ENCODE measurements around the gene SUSD4. TPM values are rescaled to one million over a fixed set of nuclear protein-coding genes. Genes with fewer than 3 reads are reported as not detected.

Gene SUSD4
- total and polyA plus RNA-seq, 10 of the 15 experiments (the other 5 are each of a cell fraction or from before 2014, with no cell fraction given), result 0.13 to 1.1 (median 0.26) TPM; not detected in 3

DNA sequence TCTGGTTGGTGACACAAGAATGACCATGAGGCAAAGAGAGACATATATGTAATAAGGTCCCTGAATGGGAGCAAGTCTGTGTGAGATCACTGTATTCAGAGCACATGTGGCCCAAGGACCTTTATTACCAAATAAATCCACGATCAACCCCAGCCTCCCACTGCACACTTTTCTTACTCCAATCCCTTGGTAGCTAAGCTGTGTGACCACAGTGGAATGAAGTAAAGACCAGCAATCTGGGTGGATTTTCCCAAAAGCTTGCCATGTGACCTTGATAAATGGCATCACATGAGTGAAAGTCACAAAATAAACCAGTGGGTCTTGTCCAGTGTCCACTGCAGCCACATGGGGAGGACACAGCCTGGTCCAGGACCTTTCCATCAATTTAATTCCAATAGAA is 184.2 kb downstream of the SUSD4 start (continued):
- TF ChIP-seq ZNF687 (IDR thresholded peaks at IDR 0.05) (no peak), HCFC1 (IDR thresholded peaks at IDR 0.05; ENCODE audit: low read length) (no peak), TARDBP (IDR thresholded peaks at IDR 0.05; ENCODE audit: borderline replicate concordance) (no peak), NR2C1 (IDR thresholded peaks at IDR 0.05) (no peak), EGR1 (IDR thresholded peaks at IDR 0.05; ENCODE audit: borderline replicate concordance in 1 of 2, low read depth in 2 of 2, low read length in 2 of 2) (no peak), CHD1 (IDR thresholded peaks at IDR 0.05; ENCODE audit: low read depth, low read length) (no peak)

GRCh38 chr1:223179280-223179679 is 184.7 kb downstream of the SUSD4 start:
- Histone ChIP-seq H3K36me3 (ENCODE audit: control insufficient read depth in 2 of 2, insufficient read depth in 2 of 2, low read length in 1 of 2) (no peaks in the 10 kb centered on the region), H3K4me3 (no peak overlapping the region), H3K9me3 (replicated peaks; ENCODE audit: control insufficient read depth, insufficient read depth, low read length) (no peaks in the 10 kb centered on the region), H3K9ac (ENCODE audit: control insufficient read depth, insufficient read depth, low read length) (no peak overlapping the region), H3K27ac (ENCODE audit: control insufficient read depth, insufficient read depth) (no peak overlapping the region), H3K79me2 (ENCODE audit: control insufficient read depth, insufficient read depth, low read length) (no peaks in the 10 kb centered on the region), H4K20me1 (ENCODE audit: control insufficient read depth, insufficient read depth) (no peaks in the 10 kb centered on the region), H2AFZ (ENCODE audit: control insufficient read depth, low read depth, low read length) (no peak overlapping the region), H3K4me1 (ENCODE audit: control insufficient read depth, insufficient read depth, low read length) (no peaks in the 10 kb centered on the region), H3K27me3 (replicated peaks in 1 of 2; ENCODE audit: control insufficient read depth in 2 of 2, insufficient read depth in 2 of 2, low read length in 1 of 2) (peaks cover 0 to 3% of the 10 kb centered on the region in 2 experiments; a peak in 2 of 4 replicates), H3K4me2 (ENCODE audit: control insufficient read depth, insufficient read depth) (no peak overlapping the region)
- intact Hi-C loops (cut with micrococcal nuclease; ENCODE audit: unreplicated experiment) (no loop called here), in situ Hi-C loops (cut with MboI) (no loop called here)
- CTCF ChIA-PET, result interaction anchor here (0.9 to 3.0 kb wide), 3 partner anchors 45 to 65 kb away, joined by 3 to 25 read pairs (median 3); no protein-coding TSS in a partner anchor
- no peak for DNase-seq (ENCODE audit: low read depth, low spot score)
- no peak for FAIRE-seq
- no TSS peak for BruUV-seq (replicated peaks)
- SMC1A ChIA-PET (ENCODE audit: uncharacterized antibody, unreplicated experiment), result interaction anchor here (0.6 to 5.9 kb wide), 4 partner anchors 44 to 74 kb away, joined by 3 to 47 read pairs (median 7); no protein-coding TSS in a partner anchor
- RAD21 ChIA-PET (ENCODE audit: unreplicated experiment), result interaction anchor here (2.5 kb wide), 1 partner anchor 65 kb away, joined by 7 read pairs; no protein-coding TSS in a partner anchor
- POLR2A ChIA-PET, result interaction anchor here (1.2 kb wide), 1 partner anchor 10 kb away, joined by 3 read pairs; no protein-coding TSS in a partner anchor
- 14% methylated on average over 3 of the region's 3 CpGs for WGBS (ENCODE audit: insufficient coverage, insufficient replicate concordance, low lambda C conversion rate, missing lambda C conversion rate)
- no peak for ATAC-seq
- TF ChIP-seq NR2C1 (IDR thresholded peaks at IDR 0.05) (no peak), SUPT20H (IDR thresholded peaks at IDR 0.05; ENCODE audit: borderline replicate concordance, control insufficient read depth, low read depth, low read length) (no peak), SPI1 (IDR thresholded peaks at IDR 0.05; ENCODE audit: borderline replicate concordance, insufficient read depth, low read depth, low read length) (no peak), DPF2 (IDR thresholded peaks at IDR 0.05) (no peak), IKZF1 (conservative IDR thresholded peaks at IDR 0.05) (no peak), ZNF207 (IDR thresholded peaks at IDR 0.05; ENCODE audit: borderline replicate concordance) (no peak), POU2F2 (IDR thresholded peaks at IDR 0.05; ENCODE audit: borderline replicate concordance, low read depth, low read length) (no peak), ZBED1 (IDR thresholded peaks at IDR 0.05; ENCODE audit: borderline replicate concordance) (no peak)
- TF ChIP-seq, protein P1, sequence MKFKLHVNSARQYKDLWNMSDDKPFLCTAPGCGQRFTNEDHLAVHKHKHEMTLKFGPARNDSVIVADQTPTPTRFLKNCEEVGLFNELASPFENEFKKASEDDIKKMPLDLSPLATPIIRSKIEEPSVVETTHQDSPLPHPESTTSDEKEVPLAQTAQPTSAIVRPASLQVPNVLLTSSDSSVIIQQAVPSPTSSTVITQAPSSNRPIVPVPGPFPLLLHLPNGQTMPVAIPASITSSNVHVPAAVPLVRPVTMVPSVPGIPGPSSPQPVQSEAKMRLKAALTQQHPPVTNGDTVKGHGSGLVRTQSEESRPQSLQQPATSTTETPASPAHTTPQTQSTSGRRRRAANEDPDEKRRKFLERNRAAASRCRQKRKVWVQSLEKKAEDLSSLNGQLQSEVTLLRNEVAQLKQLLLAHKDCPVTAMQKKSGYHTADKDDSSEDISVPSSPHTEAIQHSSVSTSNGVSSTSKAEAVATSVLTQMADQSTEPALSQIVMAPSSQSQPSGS (IDR thresholded peaks at IDR 0.05; ENCODE audit: low read length), result no peak

Measured in GM12878 (cell line).